GM23338 (cell line): ENCODE measurements around the gene RAB11B. TPM values are rescaled to one million over a fixed set of nuclear protein-coding genes. Genes with fewer than 3 reads are reported as not detected.

ENCODE experiments used
- ATAC-seq: fragments of 200-7000 bp; cut with Tn5 transposase; 3 replicates; pipeline ENCODE4 v1.9.1; 2020
- DNase-seq: peaks from one replicate; pipeline ENCODE4 v3.0.0-alpha.2; 2015; ENCODE audit warnings: low spot score
- H2AFZ ChIP-seq: fragments of 200-600 bp; sonication (generic); 2 replicates; pipeline ENCODE4 v1.8.0; 2016; ENCODE audit warnings: antibody characterized with exemption, mild to moderate bottlenecking, moderate library complexity
- H3F3A ChIP-seq: fragments of 200-600 bp; sonication (generic); replicated peaks from 2 replicates; pipeline ENCODE4 v1.8.0; 2017; ENCODE audit warnings: antibody characterized with exemption, mixed run types, low read depth
- H3K27ac ChIP-seq: fragments of 200-600 bp; sonication (generic); 2 replicates; pipeline ENCODE4 v1.6.1; 2016; ENCODE audit warnings: low read depth
- H3K27me3 ChIP-seq: fragments of 200-600 bp; sonication (generic); 2 replicates; pipeline ENCODE4 v1.8.0; 2016; ENCODE audit warnings: mild to moderate bottlenecking, mixed run types, moderate library complexity; ENCODE audit not compliant: insufficient read depth
- H3K36me3 ChIP-seq: fragments of 200-600 bp; sonication (generic); 2 replicates; pipeline ENCODE4 v1.8.0; 2016; ENCODE audit warnings: mild to moderate bottlenecking; ENCODE audit not compliant: insufficient read depth
- H3K4me1 ChIP-seq: fragments of 200-600 bp; sonication (generic); 2 replicates; pipeline ENCODE4 v1.8.0; 2016; ENCODE audit warnings: mild to moderate bottlenecking, moderate library complexity; ENCODE audit not compliant: insufficient read depth
- H3K4me2 ChIP-seq: fragments of 200-600 bp; sonication (generic); 2 replicates; pipeline ENCODE4 v1.7.1; 2017; ENCODE audit warnings: mixed run types
- H3K4me3 ChIP-seq: fragments of 200-600 bp; sonication (generic); 2 replicates; pipeline ENCODE4 v1.6.1; 2016; ENCODE audit warnings: mixed run types
- H3K79me2 ChIP-seq: fragments of 200-600 bp; sonication (generic); replicated peaks from 2 replicates; pipeline ENCODE4 v1.8.0; 2017; ENCODE audit warnings: mild to moderate bottlenecking; ENCODE audit not compliant: insufficient read depth
- H3K9me2 ChIP-seq: fragments of 200-600 bp; sonication (generic); 2 replicates; pipeline ENCODE4 v1.8.0; 2017; ENCODE audit not compliant: insufficient read depth
- H4K20me1 ChIP-seq: fragments of 200-600 bp; sonication (generic); replicated peaks from 2 replicates; pipeline ENCODE4 v1.8.0; 2017; ENCODE audit warnings: mild to moderate bottlenecking; ENCODE audit not compliant: insufficient read depth
- H3K27ac Mint-ChIP-seq: 2 replicates; pipeline ENCODE4 v1.8.0; 2020; ENCODE audit warnings: inconsistent platforms, mild to moderate bottlenecking, moderate library complexity, mixed read lengths
- H3K27me3 Mint-ChIP-seq: 3 replicates; pipeline ENCODE4 v1.8.0; 2022; ENCODE audit warnings: low read depth, mild to moderate bottlenecking, moderate library complexity, mixed read lengths, inconsistent platforms; ENCODE audit not compliant: insufficient read depth, poor library complexity
- H3K36me3 Mint-ChIP-seq: 3 replicates; pipeline ENCODE4 v1.8.0; 2021; ENCODE audit warnings: low read depth, mild to moderate bottlenecking, inconsistent platforms, moderate library complexity, mixed read lengths
- H3K4me1 Mint-ChIP-seq: 3 replicates; pipeline ENCODE4 v1.8.0; 2020; ENCODE audit warnings: mild to moderate bottlenecking, inconsistent platforms, mixed read lengths
- H3K4me3 Mint-ChIP-seq: 3 replicates; pipeline ENCODE4 v1.8.0; 2021; ENCODE audit warnings: moderate library complexity, mild to moderate bottlenecking, inconsistent platforms, mixed read lengths
- H3K9me3 Mint-ChIP-seq: 3 replicates; pipeline ENCODE4 v1.8.0; 2020; ENCODE audit warnings: moderate library complexity, mild to moderate bottlenecking, inconsistent platforms, mixed read lengths
- CREB1 ChIP-seq: fragments of 250-450 bp; sonication (Bioruptor Pico); IDR thresholded peaks from 2 replicates; pipeline ENCODE4 v1.5.0; 2020; ENCODE audit warnings: low read depth, mild to moderate bottlenecking, moderate library complexity
- CTCF ChIP-seq, 2 experiments: fragments of 200-600 bp in 1 of 2; sonication (generic) in 1 of 2; conservative IDR thresholded peaks; 2 replicates each; pipeline versions ENCODE4 v1.5.1 to v1.6.1; 2016 to 2017; ENCODE audit warnings: antibody characterized with exemption in 2 of 2, low read depth in 2 of 2, mild to moderate bottlenecking in 2 of 2, moderate library complexity in 1 of 2
- ETS1 ChIP-seq: IDR thresholded peaks from 2 replicates; pipeline ENCODE4 v1.6.1; 2016; ENCODE audit warnings: antibody characterized with exemption
- EZH2 ChIP-seq: fragments of 200-600 bp; sonication (generic); IDR thresholded peaks from one replicate; pipeline ENCODE4 v1.8.0; 2017; ENCODE audit warnings: antibody characterized with exemption, mild to moderate bottlenecking, low read depth; ENCODE audit not compliant: unreplicated experiment
- EZH2phosphoT487 ChIP-seq: fragments of 200-600 bp; sonication (generic); IDR thresholded peaks from one replicate; pipeline ENCODE4 v1.8.1; 2018; ENCODE audit warnings: antibody characterized with exemption; ENCODE audit not compliant: unreplicated experiment
- REST ChIP-seq: IDR thresholded peaks from one replicate; pipeline ENCODE4 v1.6.1; 2018; ENCODE audit warnings: antibody characterized with exemption; ENCODE audit not compliant: unreplicated experiment
- STAT1 ChIP-seq: IDR thresholded peaks from one replicate; pipeline ENCODE4 v1.6.1; 2016; ENCODE audit warnings: antibody characterized with exemption; ENCODE audit not compliant: unreplicated experiment
- ZNF114 ChIP-seq: fragments of 250-450 bp; sonication (Bioruptor Pico); IDR thresholded peaks from 2 replicates; pipeline ENCODE4 v1.5.0; 2020; ENCODE audit warnings: mild to moderate bottlenecking, moderate library complexity
- ZNF331 ChIP-seq: fragments of 250-450 bp; sonication (Bioruptor Pico); IDR thresholded peaks from 2 replicates; pipeline ENCODE4 v1.5.0; 2020; ENCODE audit warnings: low read depth, mild to moderate bottlenecking, moderate library complexity
- ZNF462 ChIP-seq: fragments of 250-450 bp; sonication (Bioruptor Pico); IDR thresholded peaks from 2 replicates; pipeline ENCODE4 v1.5.0; 2020; ENCODE audit warnings: mild to moderate bottlenecking, moderate library complexity
- polyA plus RNA-seq: library from polyadenylated mRNA; unstranded; fragments of >200 nt; fragmentation: Nextera tagmentation; extraction: Ambion mirVana; gene quantifications from 2 replicates; pipeline ENCODE4 v1.2.1, GENCODE V29; 2016
- total RNA-seq: library from RNA; depleted of rRNA; stranded (reverse); fragments of >200 nt; shearing (Covaris generic); gene quantifications from 2 replicates; pipeline ENCODE4 v1.2.3, GENCODE V29; 2014

The RAB11B gene
- total and polyA plus RNA-seq, 2 experiments from 2014 or later = 66.0 to 79.6 TPM

- TF ChIP-seq REST (no peak), ZNF331 (CRISPR knock-in tag) (no peak), EZH2 (no peak)
These were observed 39.7 kb downstream of the RAB11B start (continued) for GRCh38 chr19:8429826-8430225.

- H2AFZ ChIP-seq = no peak overlapping the region
- no peak for DNase-seq
- H3K36me3 Mint-ChIP-seq = no peaks in the 10 kb centered on the region; the same call in none of the 3 replicates
- no peak overlapping the region for H3K4me3 Mint-ChIP-seq
- TF ChIP-seq EZH2 (no peak), ETS1 (no peak), ZNF462 (CRISPR knock-in tag) (no peak), CREB1 (no peak), STAT1 (no peak), CTCF (conservative IDR thresholded peaks at IDR 0.05; ENCODE audit: low read depth in 2 of 2) (no peak), ZNF114 (CRISPR knock-in tag) (no peak), EZH2phosphoT487 (no peak)
- H3K79me2 ChIP-seq = no peaks in the 10 kb centered on the region
- no peak for ATAC-seq
- H4K20me1 ChIP-seq = no peaks in the 10 kb centered on the region
- no peaks in the 10 kb centered on the region for H3K9me2 ChIP-seq
- H3K4me2 ChIP-seq = no peak overlapping the region
- no peaks in the 10 kb centered on the region for H3K9me3 Mint-ChIP-seq
- no peaks in the 10 kb centered on the region; the same call in 2 of the 3 replicates for H3K4me1 Mint-ChIP-seq
- H3F3A ChIP-seq = no peaks in the 10 kb centered on the region
- H3K27ac Mint-ChIP-seq = no peak overlapping the region
- no peaks in the 10 kb centered on the region for H3K27me3 ChIP-seq
- H3K36me3 ChIP-seq = no peaks in the 10 kb centered on the region
- no peak overlapping the region for H3K4me3 ChIP-seq
- H3K27ac ChIP-seq = no peak overlapping the region
- peaks cover 9% of the 10 kb centered on the region for H3K27me3 Mint-ChIP-seq
- H3K4me1 ChIP-seq = no peaks in the 10 kb centered on the region
These were observed 40.5 kb downstream of the RAB11B start for GRCh38 chr19:8430650-8431049.
